ENCODE data around the gene GNB1. TPM values are rescaled to one million over a fixed set of nuclear protein-coding genes. Genes with fewer than 3 reads are reported as not detected.

GNB1 gene
- total and polyA plus RNA-seq, 10 of the 15 experiments (the other 5 are each of a cell fraction or from before 2014, with no cell fraction given): 23.0 to 392 (median 93.9) TPM

GRCh38 chr1:1914971-1915692 is 24.2 kb upstream of the GNB1 start, which contains the start of gene CALML6 (continued):
- TF ChIP-seq, protein P1, sequence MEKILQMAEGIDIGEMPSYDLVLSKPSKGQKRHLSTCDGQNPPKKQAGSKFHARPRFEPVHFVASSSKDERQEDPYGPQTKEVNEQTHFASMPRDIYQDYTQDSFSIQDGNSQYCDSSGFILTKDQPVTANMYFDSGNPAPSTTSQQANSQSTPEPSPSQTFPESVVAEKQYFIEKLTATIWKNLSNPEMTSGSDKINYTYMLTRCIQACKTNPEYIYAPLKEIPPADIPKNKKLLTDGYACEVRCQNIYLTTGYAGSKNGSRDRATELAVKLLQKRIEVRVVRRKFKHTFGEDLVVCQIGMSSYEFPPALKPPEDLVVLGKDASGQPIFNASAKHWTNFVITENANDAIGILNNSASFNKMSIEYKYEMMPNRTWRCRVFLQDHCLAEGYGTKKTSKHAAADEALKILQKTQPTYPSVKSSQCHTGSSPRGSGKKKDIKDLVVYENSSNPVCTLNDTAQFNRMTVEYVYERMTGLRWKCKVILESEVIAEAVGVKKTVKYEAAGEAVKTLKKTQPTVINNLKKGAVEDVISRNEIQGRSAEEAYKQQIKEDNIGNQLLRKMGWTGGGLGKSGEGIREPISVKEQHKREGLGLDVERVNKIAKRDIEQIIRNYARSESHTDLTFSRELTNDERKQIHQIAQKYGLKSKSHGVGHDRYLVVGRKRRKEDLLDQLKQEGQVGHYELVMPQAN (conservative IDR thresholded peaks at IDR 0.05): no peak
- TF ChIP-seq TCF7 (IDR thresholded peaks at IDR 0.05; ENCODE audit: borderline replicate concordance) (no peak), SREBF1 (IDR thresholded peaks at IDR 0.05; ENCODE audit: low read length) (no peak), SPI1 (IDR thresholded peaks at IDR 0.05; ENCODE audit: borderline replicate concordance, insufficient read depth, low read depth, low read length) (no peak), PRDM15 (CRISPR knock-in tag; IDR thresholded peaks at IDR 0.05) (no peak), FOS (IDR thresholded peaks at IDR 0.05; ENCODE audit: borderline replicate concordance, extremely low read depth, insufficient read length) (no peak)
- TF ChIP-seq, protein P2, sequence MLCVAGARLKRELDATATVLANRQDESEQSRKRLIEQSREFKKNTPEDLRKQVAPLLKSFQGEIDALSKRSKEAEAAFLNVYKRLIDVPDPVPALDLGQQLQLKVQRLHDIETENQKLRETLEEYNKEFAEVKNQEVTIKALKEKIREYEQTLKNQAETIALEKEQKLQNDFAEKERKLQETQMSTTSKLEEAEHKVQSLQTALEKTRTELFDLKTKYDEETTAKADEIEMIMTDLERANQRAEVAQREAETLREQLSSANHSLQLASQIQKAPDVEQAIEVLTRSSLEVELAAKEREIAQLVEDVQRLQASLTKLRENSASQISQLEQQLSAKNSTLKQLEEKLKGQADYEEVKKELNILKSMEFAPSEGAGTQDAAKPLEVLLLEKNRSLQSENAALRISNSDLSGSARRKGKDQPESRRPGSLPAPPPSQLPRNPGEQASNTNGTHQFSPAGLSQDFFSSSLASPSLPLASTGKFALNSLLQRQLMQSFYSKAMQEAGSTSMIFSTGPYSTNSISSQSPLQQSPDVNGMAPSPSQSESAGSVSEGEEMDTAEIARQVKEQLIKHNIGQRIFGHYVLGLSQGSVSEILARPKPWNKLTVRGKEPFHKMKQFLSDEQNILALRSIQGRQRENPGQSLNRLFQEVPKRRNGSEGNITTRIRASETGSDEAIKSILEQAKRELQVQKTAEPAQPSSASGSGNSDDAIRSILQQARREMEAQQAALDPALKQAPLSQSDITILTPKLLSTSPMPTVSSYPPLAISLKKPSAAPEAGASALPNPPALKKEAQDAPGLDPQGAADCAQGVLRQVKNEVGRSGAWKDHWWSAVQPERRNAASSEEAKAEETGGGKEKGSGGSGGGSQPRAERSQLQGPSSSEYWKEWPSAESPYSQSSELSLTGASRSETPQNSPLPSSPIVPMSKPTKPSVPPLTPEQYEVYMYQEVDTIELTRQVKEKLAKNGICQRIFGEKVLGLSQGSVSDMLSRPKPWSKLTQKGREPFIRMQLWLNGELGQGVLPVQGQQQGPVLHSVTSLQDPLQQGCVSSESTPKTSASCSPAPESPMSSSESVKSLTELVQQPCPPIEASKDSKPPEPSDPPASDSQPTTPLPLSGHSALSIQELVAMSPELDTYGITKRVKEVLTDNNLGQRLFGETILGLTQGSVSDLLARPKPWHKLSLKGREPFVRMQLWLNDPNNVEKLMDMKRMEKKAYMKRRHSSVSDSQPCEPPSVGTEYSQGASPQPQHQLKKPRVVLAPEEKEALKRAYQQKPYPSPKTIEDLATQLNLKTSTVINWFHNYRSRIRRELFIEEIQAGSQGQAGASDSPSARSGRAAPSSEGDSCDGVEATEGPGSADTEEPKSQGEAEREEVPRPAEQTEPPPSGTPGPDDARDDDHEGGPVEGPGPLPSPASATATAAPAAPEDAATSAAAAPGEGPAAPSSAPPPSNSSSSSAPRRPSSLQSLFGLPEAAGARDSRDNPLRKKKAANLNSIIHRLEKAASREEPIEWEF (IDR thresholded peaks at IDR 0.05; ENCODE audit: insufficient replicate concordance, low read depth, low read length): no peak

Data from GM12878 (cell line).